IMR-90 (cell line): ENCODE results near the gene ACVR1B. TPM values are rescaled to one million over a fixed set of nuclear protein-coding genes. Genes with fewer than 3 reads are reported as not detected.

Source experiments
- ATAC-seq: fragments of 200-7000 bp; cut with Tn5 transposase; 2 replicates; pipeline ENCODE4 v1.9.1; 2020; ENCODE audit warnings: low read depth, mild to moderate bottlenecking, moderate library complexity
- BruUV-seq: library from RNA; stranded (reverse); fragments of 400-500 nt; replicated peaks from 2 replicates; lab custom pipeline; 2021; lab: Mats Ljungman, UMichigan
- CTCF ChIA-PET: fragments of 300-600 bp; formaldehyde crosslinking; extraction: SDS; loops from one replicate; lab custom pipeline; 2021; ENCODE audit warnings: antibody characterized with exemption; lab: Yijun Ruan, JAX
- POLR2A ChIA-PET: fragments of 300-600 bp; sonication (Branson Sonifier 250); formaldehyde crosslinking; loops from one replicate; lab custom pipeline; 2022; ENCODE audit warnings: antibody characterized with exemption; ENCODE audit not compliant: unreplicated experiment; lab: Charles Lee
- DNase-seq: peaks from one replicate; pipeline ENCODE4 v3.0.0; 2013
- H2AFZ ChIP-seq: replicated peaks from 2 replicates; pipeline ENCODE3; 2013; ENCODE audit warnings: low read length, mild to moderate bottlenecking; ENCODE audit not compliant: poor library complexity
- H2AK5ac ChIP-seq: 2 replicates; pipeline ENCODE4 v1.6.1; 2013; ENCODE audit warnings: low read depth, low read length, inconsistent platforms
- H2AK9ac ChIP-seq: replicated peaks from 2 replicates; pipeline ENCODE3; 2013; ENCODE audit warnings: mild to moderate bottlenecking, low read depth, low read length, moderate library complexity; ENCODE audit not compliant: poor library complexity
- H2BK120ac ChIP-seq: 2 replicates; pipeline ENCODE4 v1.6.1; 2013; ENCODE audit warnings: low read depth, low read length, inconsistent platforms
- H2BK15ac ChIP-seq: 3 replicates; pipeline ENCODE4 v1.6.1; 2013; ENCODE audit warnings: low read depth, low read length, inconsistent platforms
- H2BK20ac ChIP-seq: 2 replicates; pipeline ENCODE4 v1.6.1; 2013; ENCODE audit warnings: low read depth, mild to moderate bottlenecking, inconsistent platforms, low read length, moderate library complexity
- H2BK5ac ChIP-seq: 2 replicates; pipeline ENCODE4 v1.6.1; 2013; ENCODE audit warnings: mild to moderate bottlenecking, low read depth, low read length, inconsistent platforms; ENCODE audit not compliant: poor library complexity, severe bottlenecking
- H3K14ac ChIP-seq: replicated peaks from 2 replicates; pipeline ENCODE4 v1.6.1; 2013; ENCODE audit warnings: low read depth, low read length, inconsistent platforms
- H3K18ac ChIP-seq: 2 replicates; pipeline ENCODE4 v1.6.1; 2013; ENCODE audit warnings: low read depth, low read length, control low read depth
- H3K23ac ChIP-seq: 2 replicates; pipeline ENCODE4 v1.6.1; 2013; ENCODE audit warnings: low read depth, low read length, inconsistent platforms
- H3K27ac ChIP-seq: 2 replicates; pipeline ENCODE4 v1.5.1; 2013; ENCODE audit warnings: mild to moderate bottlenecking, control low read depth, low read length; ENCODE audit not compliant: insufficient read depth
- H3K27me3 ChIP-seq: 2 replicates; pipeline ENCODE4 v1.6.1; 2013; ENCODE audit warnings: low read length; ENCODE audit not compliant: control insufficient read depth, insufficient read depth
- H3K36me3 ChIP-seq: 2 replicates; pipeline ENCODE4 v1.6.1; 2013; ENCODE audit warnings: low read length, mixed read lengths; ENCODE audit not compliant: control insufficient read depth, insufficient read depth
- H3K4ac ChIP-seq: 2 replicates; pipeline ENCODE4 v1.6.1; 2013; ENCODE audit warnings: low read depth, low read length, inconsistent platforms
- H3K4me1 ChIP-seq: 2 replicates; pipeline ENCODE4 v1.6.1; 2013; ENCODE audit warnings: low read length, mixed read lengths; ENCODE audit not compliant: control insufficient read depth, insufficient read depth
- H3K4me2 ChIP-seq: 2 replicates; pipeline ENCODE4 v1.6.1; 2013; ENCODE audit warnings: low read depth, mild to moderate bottlenecking, control low read depth, low read length, moderate library complexity
- H3K4me3 ChIP-seq: 2 replicates; pipeline ENCODE4 v1.5.1; 2013; ENCODE audit warnings: low read depth, mild to moderate bottlenecking, control low read depth, low read length, moderate library complexity; ENCODE audit not compliant: insufficient read depth
- H3K56ac ChIP-seq: 2 replicates; pipeline ENCODE4 v1.6.1; 2013; ENCODE audit warnings: low read length, inconsistent platforms; ENCODE audit not compliant: insufficient read depth; ENCODE audit errors: extremely low read depth
- H3K79me1 ChIP-seq, 2 experiments: 2 replicates each; pipeline ENCODE4 v1.6.1; 2013; ENCODE audit warnings: low read length in 2 of 2, inconsistent platforms in 1 of 2, low read depth in 1 of 2
- H3K9ac ChIP-seq: 2 replicates; pipeline ENCODE4 v1.6.1; 2013; ENCODE audit warnings: low read depth, low read length, control low read depth
- H3K9me1 ChIP-seq: 2 replicates; pipeline ENCODE4 v1.6.1; 2013; ENCODE audit warnings: low read length, inconsistent platforms; ENCODE audit not compliant: insufficient read depth
- H3K9me3 ChIP-seq: 2 replicates; pipeline ENCODE4 v1.6.1; 2013; ENCODE audit warnings: low read length; ENCODE audit not compliant: control insufficient read depth, insufficient read depth
- H4K20me1 ChIP-seq: 2 replicates; pipeline ENCODE4 v1.6.1; 2013; ENCODE audit warnings: low read length, inconsistent platforms; ENCODE audit not compliant: insufficient read depth
- H4K5ac ChIP-seq: 2 replicates; pipeline ENCODE4 v1.6.1; 2013; ENCODE audit warnings: mild to moderate bottlenecking, low read depth, low read length, control low read depth
- H4K8ac ChIP-seq, 2 experiments: 2 replicates each; pipeline ENCODE4 v1.6.1; 2013; ENCODE audit warnings: low read depth in 2 of 2, low read length in 2 of 2, control low read depth in 1 of 2, inconsistent platforms in 1 of 2
- H4K91ac ChIP-seq: 2 replicates; pipeline ENCODE4 v1.6.1; 2013; ENCODE audit warnings: low read depth, low read length, inconsistent platforms; ENCODE audit not compliant: insufficient read depth
- BHLHE40 ChIP-seq: fragments of 150-350 bp; IDR thresholded peaks from 2 replicates; pipeline ENCODE4 v1.6.1; 2016; ENCODE audit warnings: mild to moderate bottlenecking, low read depth, low read length
- CEBPB ChIP-seq: IDR thresholded peaks from 2 replicates; pipeline ENCODE4 v1.6.1; 2012; ENCODE audit warnings: low read depth, low read length, improper control_type of control experiment
- CHD1 ChIP-seq: IDR thresholded peaks from 2 replicates; pipeline ENCODE4 v1.6.1; 2012; ENCODE audit warnings: low read depth, low read length, improper control_type of control experiment
- CTCF ChIP-seq: conservative IDR thresholded peaks from 2 replicates; pipeline ENCODE4 v1.5.1; 2012; ENCODE audit warnings: mild to moderate bottlenecking, low read depth, low read length, improper control_type of control experiment
- ELK1 ChIP-seq: fragments of 150-350 bp; IDR thresholded peaks from 2 replicates; pipeline ENCODE4 v1.6.1; 2016; ENCODE audit warnings: low read depth, mild to moderate bottlenecking, low read length, moderate library complexity, borderline replicate concordance
- FOS ChIP-seq: fragments of 150-350 bp; IDR thresholded peaks from 2 replicates; pipeline ENCODE4 v1.6.1; 2016; ENCODE audit warnings: low read depth, low read length
- MAFK ChIP-seq: IDR thresholded peaks from 2 replicates; pipeline ENCODE4 v1.6.1; 2012; ENCODE audit warnings: low read depth, low read length, improper control_type of control experiment
- MAZ ChIP-seq: IDR thresholded peaks from 2 replicates; pipeline ENCODE4 v1.6.1; 2012; ENCODE audit warnings: low read depth, mild to moderate bottlenecking, low read length, improper control_type of control experiment, moderate library complexity, borderline replicate concordance
- MXI1 ChIP-seq: IDR thresholded peaks from 2 replicates; pipeline ENCODE4 v1.6.1; 2012; ENCODE audit warnings: low read depth, mild to moderate bottlenecking, low read length, moderate library complexity, borderline replicate concordance
- NFE2L2 ChIP-seq: fragments of 150-350 bp; IDR thresholded peaks from 2 replicates; pipeline ENCODE4 v1.6.1; 2016; ENCODE audit warnings: low read depth, mild to moderate bottlenecking, low read length
- POLR2A ChIP-seq: IDR thresholded peaks from 2 replicates; pipeline ENCODE4 v1.6.1; 2012; ENCODE audit warnings: mild to moderate bottlenecking, low read depth, low read length
- RAD21 ChIP-seq: IDR thresholded peaks from 2 replicates; pipeline ENCODE4 v1.6.1; 2012; ENCODE audit warnings: low read length, improper control_type of control experiment
- RCOR1 ChIP-seq: IDR thresholded peaks from 2 replicates; pipeline ENCODE4 v1.6.1; 2012; ENCODE audit warnings: mild to moderate bottlenecking, low read length, improper control_type of control experiment; ENCODE audit not compliant: insufficient replicate concordance
- RFX5 ChIP-seq: IDR thresholded peaks from 2 replicates; pipeline ENCODE4 v1.8.0; 2012; ENCODE audit warnings: low read depth, mild to moderate bottlenecking, low read length, moderate library complexity
- SMC3 ChIP-seq: fragments of 150-350 bp; IDR thresholded peaks from 2 replicates; pipeline ENCODE4 v1.6.1; 2016; ENCODE audit warnings: low read depth, mild to moderate bottlenecking, antibody characterized with exemption, low read length, moderate library complexity
- USF2 ChIP-seq: fragments of 150-350 bp; IDR thresholded peaks from 2 replicates; pipeline ENCODE4 v1.6.1; 2017; ENCODE audit warnings: mild to moderate bottlenecking, antibody characterized with exemption, low read length, low read depth
- WGBS, 2 experiments: methylation state at CpG; one replicate each; pipeline versions ENCODE4 v1.1.5 to v1.1.7; 2013; ENCODE audit warnings: missing lambda C conversion rate in 2 of 2; ENCODE audit not compliant: insufficient read length in 1 of 2; ENCODE audit errors: extremely low coverage in 2 of 2; 5-methylcytosine and 5-hydroxymethylcytosine counted together
- dilution Hi-C: fragments of 300-500 bp; cut with HindIII; formaldehyde crosslinking; loops from one replicate; pipeline ENCODE4 v1.14.3; 2018; ENCODE audit warnings: low sequenced_read_pairs; ENCODE audit not compliant: unreplicated experiment
- in situ Hi-C: fragments of 300-500 bp; cut with MboI; formaldehyde crosslinking; loops from 3 replicates; pipeline ENCODE4 v1.14.3; 2019; ENCODE audit warnings: low sequenced_read_pairs, inconsistent platforms, mixed read lengths
- intact Hi-C: fragments of 100-400 bp; cut with micrococcal nuclease; formaldehyde crosslinking; loops from 2 replicates; pipeline ENCODE4 v1.10.0; 2022
- polyA plus RNA-seq, 3 experiments: library from polyadenylated mRNA; depleted of rRNA; stranded (reverse); fragments of >200 nt; gene quantifications; 2 replicates each; pipeline ENCODE4 v1.2.3, GENCODE V29; 2012; ENCODE audit warnings: low replicate concordance in 1 of 3
- total RNA-seq: library from RNA; depleted of rRNA; stranded (reverse); fragments of >200 nt; gene quantifications from 2 replicates; pipeline ENCODE4 v1.2.3, GENCODE V29; 2012

The ACVR1B gene
- total and polyA plus RNA-seq, 2 of the 4 experiments (the other 2 are of a cell fraction): 5.7 to 13.6 TPM

GRCh38 chr12:51948066-51948465 is 3.4 kb upstream of the ACVR1B start:
- no CpG with 5 or more reads among the region's 6 CpGs for WGBS, 2 experiments
- H3K4ac ChIP-seq: no peak overlapping the region
- H4K5ac ChIP-seq: no peak overlapping the region
- H2AK9ac ChIP-seq: no peak overlapping the region
- H3K4me3 ChIP-seq: no peak overlapping the region
- no peak overlapping the region for H2BK15ac ChIP-seq
- CTCF ChIA-PET: no interaction called here
- no peak overlapping the region for H2BK20ac ChIP-seq
- peaks cover 23% of the 10 kb centered on the region for H3K27me3 ChIP-seq
- no peak overlapping the region for H3K4me2 ChIP-seq
- no peak overlapping the region for H3K56ac ChIP-seq
- POLR2A ChIA-PET: no interaction called here
- ATAC-seq (no peak), DNase-seq (no peak)
- H3K4me1 ChIP-seq: no peaks in the 10 kb centered on the region
- H3K27ac ChIP-seq: no peak overlapping the region
- no TSS peak for BruUV-seq
- no peak overlapping the region for H4K8ac ChIP-seq
- no peak overlapping the region for H3K23ac ChIP-seq
- H2AFZ ChIP-seq: no peak overlapping the region
- H3K14ac ChIP-seq: no peak overlapping the region
- no peak overlapping the region for H2BK120ac ChIP-seq
- in situ Hi-C loops (no loop called here), dilution Hi-C loops (no loop called here), intact Hi-C loops (no loop called here)
- no peaks in the 10 kb centered on the region for H3K36me3 ChIP-seq
- peaks cover 12 to 13% of the 10 kb centered on the region in 2 experiments; a peak in 3 of 4 replicates for H3K79me1 ChIP-seq
- H4K20me1 ChIP-seq: peaks cover 4% of the 10 kb centered on the region; the same call in 1 of the 2 replicates
- H3K9ac ChIP-seq: no peak overlapping the region
- no peak overlapping the region for H2BK5ac ChIP-seq
- no peak overlapping the region for H2AK5ac ChIP-seq
- TF ChIP-seq CTCF: no peak
- no peak for TF ChIP-seq FOS
- no peak for TF ChIP-seq CEBPB
- no peak for TF ChIP-seq MAFK
- no peak for TF ChIP-seq RFX5
- no peak for TF ChIP-seq BHLHE40
- no peak for TF ChIP-seq RAD21
- TF ChIP-seq CHD1: no peak
- TF ChIP-seq RCOR1: no peak
- no peak for TF ChIP-seq USF2
- TF ChIP-seq POLR2A: no peak
- TF ChIP-seq MAZ: no peak
- no peak for TF ChIP-seq NFE2L2
- TF ChIP-seq ELK1: no peak
- no peak for TF ChIP-seq SMC3
- no peak for TF ChIP-seq MXI1
- H3K18ac ChIP-seq: no peak overlapping the region
- H3K9me1 ChIP-seq: no peaks in the 10 kb centered on the region
- peaks cover 10% of the 10 kb centered on the region for H3K9me3 ChIP-seq
- H4K91ac ChIP-seq: no peak overlapping the region
